Sigmoid colon (tissue), 4 donors: Measurements from ENCODE around the gene C1QA.

Experiments used
- CTCF ChIP-seq, 4 experiments: fragments of 450-650 bp in 3 of 4; fragments of 200-600 bp in 1 of 4; IDR thresholded peaks; one replicate each; pipeline ENCODE4 v1.5.1; 2016 to 2019; ENCODE audit warnings: antibody characterized with exemption in 4 of 4, mild to moderate bottlenecking in 3 of 4, moderate library complexity in 2 of 4
- EP300 ChIP-seq, 4 donors: sonication (generic); formaldehyde crosslinking; IDR thresholded peaks; one replicate each; pipeline ENCODE4 v1.6.1; 2017; ENCODE audit warnings: antibody characterized with exemption in 4 of 4
- POLR2AphosphoS5 ChIP-seq, 4 donors: sonication (generic); formaldehyde crosslinking; IDR thresholded peaks; one replicate each; pipeline ENCODE4 v1.6.1; 2017; ENCODE audit warnings: antibody characterized with exemption in 4 of 4

DNA sequence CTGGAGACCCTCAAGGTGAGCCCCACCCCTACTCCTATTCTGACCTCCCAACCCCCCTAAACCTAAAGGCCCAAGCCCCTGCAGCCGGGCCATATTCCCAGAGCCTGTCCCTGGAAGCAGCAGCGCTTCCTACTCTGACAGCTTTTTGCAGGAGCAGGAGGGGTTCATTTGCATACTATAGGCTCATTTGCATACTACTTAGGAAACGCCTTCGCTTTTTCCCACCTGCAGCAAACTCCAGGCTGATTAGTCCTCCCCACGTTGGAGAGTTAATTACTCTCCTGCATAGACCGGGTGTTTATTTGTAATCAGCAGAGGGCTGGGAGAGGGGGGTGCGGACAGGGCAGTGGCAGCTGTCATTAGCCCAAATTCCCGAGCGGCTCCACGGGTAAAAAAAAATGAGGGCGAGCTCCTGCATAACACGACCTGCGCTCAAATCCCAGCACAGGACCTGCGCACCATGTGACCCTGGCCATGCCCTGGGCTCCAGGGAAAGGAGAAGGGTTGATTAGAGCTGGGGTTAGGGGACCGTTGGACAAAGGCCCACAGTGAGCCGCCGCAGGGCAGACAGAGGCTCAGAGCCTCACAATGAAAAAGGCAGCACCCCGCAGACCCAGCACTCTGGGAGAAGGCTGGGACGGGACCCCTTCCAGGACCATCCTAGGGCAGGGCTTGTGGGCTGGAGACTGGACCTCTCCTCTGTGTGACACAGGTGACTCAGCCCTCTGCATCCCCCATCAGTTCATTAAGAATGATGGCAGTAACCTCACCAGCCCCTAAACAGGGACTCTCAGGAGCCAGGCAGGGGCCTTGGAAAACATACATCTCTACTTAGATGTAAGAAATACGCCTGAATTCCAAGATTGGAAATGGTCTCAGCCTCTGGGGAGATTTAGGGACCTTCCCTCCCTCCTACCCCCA, 9.9 kb upstream of the C1QA start:
- no peak for TF ChIP-seq CTCF (IDR thresholded peaks at IDR 0.05)
- no peak for TF ChIP-seq POLR2AphosphoS5 (IDR thresholded peaks at IDR 0.05)
- no peak for TF ChIP-seq EP300 (IDR thresholded peaks at IDR 0.05)
